ENCODE measurements around the gene ELL2.

Gene ELL2

GRCh38 chr5:95879661-95880060 lies 82.0 kb downstream of the ELL2 start:
- TF ChIP-seq CTCF (IDR thresholded peaks at IDR 0.05; ENCODE audit: low read depth, low read length) = no peak

GRCh38 chr5:95878417-95879323 lies 83.0 kb downstream of the ELL2 start:
- no peak for TF ChIP-seq CTCF (IDR thresholded peaks at IDR 0.05; ENCODE audit: low read depth, low read length)
- no peak overlapping the region for H3K4me3 ChIP-seq (ENCODE audit: low read depth, low read length)

More at GRCh38 chr5:95879661-95880060, 82.0 kb downstream of the ELL2 start:
- H3K4me3 ChIP-seq (ENCODE audit: low read depth, low read length) = no peak overlapping the region

DNA sequence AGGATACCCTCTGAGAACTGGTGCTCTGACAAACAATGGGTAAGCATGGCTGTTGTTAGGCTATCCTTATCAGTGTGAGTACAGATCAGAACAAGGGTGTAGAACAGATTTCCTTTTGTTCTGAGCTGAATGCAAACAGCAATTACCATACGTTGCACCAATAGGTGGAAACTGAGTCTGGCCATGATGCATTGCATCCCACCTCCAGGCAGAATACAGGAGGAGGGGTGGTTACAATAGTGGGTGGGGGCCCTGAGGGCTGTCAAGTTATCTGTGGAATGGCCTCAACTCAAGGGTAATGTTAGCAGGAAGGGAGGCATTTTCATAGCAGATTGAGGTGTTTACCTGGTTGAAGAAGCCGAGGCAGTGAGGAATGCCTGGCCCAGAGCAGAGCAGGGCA lies 84.9 kb downstream of the ELL2 start:
- no peak overlapping the region for H3K4me3 ChIP-seq (ENCODE audit: low read depth, low read length)
- no peak for TF ChIP-seq CTCF (IDR thresholded peaks at IDR 0.05; ENCODE audit: low read depth, low read length)

- TF ChIP-seq CTCF (IDR thresholded peaks at IDR 0.05; ENCODE audit: low read depth, low read length) = no peak
- H3K4me3 ChIP-seq (ENCODE audit: low read depth, low read length) = no peak overlapping the region
Measured at GRCh38 chr5:95874246-95874645, 87.4 kb downstream of the ELL2 start.

DNA sequence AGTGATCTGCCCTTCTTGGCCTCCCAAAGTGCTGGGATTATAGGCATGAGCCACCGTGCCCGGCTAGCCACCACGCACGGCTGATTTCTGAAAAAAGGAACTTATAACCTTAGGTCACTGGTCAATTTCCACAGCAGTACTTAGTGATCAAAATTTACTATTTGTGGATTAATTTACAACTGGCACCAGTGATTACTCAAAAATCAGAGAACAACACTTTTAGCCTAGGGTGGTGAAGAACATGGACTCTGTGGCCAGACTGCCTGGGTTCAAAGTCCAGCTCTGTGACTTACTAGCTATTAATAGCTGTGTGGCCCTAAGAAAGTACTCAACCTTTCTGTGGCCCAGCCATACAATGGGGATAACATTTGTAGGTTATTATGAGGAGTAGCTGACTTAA lies 88.3 kb downstream of the ELL2 start:
- TF ChIP-seq CTCF (IDR thresholded peaks at IDR 0.05; ENCODE audit: low read depth, low read length) = no peak
- H3K4me3 ChIP-seq (ENCODE audit: low read depth, low read length) = no peak overlapping the region

DNA sequence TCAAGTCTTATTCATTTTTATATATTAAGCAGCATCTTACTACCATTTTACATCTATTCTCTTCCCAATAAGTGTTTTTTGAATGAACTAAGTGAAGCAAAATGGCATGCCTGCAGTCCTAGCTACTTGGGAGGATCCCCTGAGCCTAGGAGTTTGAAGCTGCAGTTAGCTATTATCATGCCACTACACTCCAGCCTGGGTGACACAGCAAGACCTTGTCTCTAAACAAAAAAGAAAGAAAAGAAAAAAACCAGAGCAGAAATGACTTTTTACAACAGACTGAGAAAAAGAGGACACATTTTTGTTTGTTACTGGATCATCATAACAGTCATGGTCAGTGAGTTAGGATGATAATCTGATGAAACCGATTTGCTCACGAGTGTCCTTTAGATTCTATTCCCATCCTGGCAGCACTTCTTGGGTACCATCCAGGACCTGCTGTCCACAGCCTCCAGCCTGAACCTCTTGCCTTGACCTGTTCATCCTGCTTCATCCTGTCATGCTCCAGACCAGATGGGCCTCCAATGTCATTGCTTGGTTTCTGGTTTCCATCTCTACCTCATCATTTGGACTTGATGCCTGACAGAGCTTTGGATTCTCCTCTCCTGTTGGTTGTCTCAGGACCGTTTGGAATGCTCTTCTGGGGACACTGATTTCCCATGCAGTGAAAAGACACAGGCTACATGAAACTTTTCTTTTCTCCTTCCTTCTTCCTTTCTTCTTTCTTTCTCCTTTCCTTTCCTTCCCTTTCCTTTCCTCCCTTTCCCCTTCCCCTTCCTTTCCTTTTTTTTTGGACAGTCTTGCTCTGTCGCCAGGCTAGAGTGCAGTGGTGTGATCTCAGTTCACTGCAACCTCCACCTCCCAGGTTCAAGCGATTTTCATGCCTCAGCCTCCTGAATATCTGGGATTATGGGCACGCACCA lies 89.0 kb downstream of the ELL2 start:
- TF ChIP-seq CTCF (IDR thresholded peaks at IDR 0.05; ENCODE audit: low read depth, low read length) = no peak
- H3K4me3 ChIP-seq (ENCODE audit: low read depth, low read length) = no peak overlapping the region

Data from WI38 (cell line).